Liver (tissue), 9 donors: ENCODE measurements around the gene RALGPS2. TPM values are rescaled to one million over a fixed set of nuclear protein-coding genes. Genes with fewer than 3 reads are reported as not detected.

Experiments
- DNase-seq: peaks from one replicate; pipeline ENCODE4 v3.0.0-alpha.2; 2017; ENCODE audit warnings: low spot score
- H3K27ac ChIP-seq, 2 donors: one replicate each; pipeline ENCODE4 v1.7.0; 2013; ENCODE audit warnings: inconsistent platforms in 2 of 2, low read length in 2 of 2, control low read depth in 1 of 2, low read depth in 1 of 2, mild to moderate bottlenecking in 1 of 2
- H3K27me3 ChIP-seq, 4 donors: one replicate each; pipeline versions ENCODE4 v1.6.1 to v1.7.0; 2013; ENCODE audit warnings: low read length in 3 of 4, inconsistent platforms in 1 of 4, mild to moderate bottlenecking in 1 of 4, moderate library complexity in 1 of 4; ENCODE audit not compliant: control insufficient read depth in 4 of 4, insufficient read depth in 4 of 4
- H3K36me3 ChIP-seq, 4 donors: one replicate each; pipeline versions ENCODE4 v1.6.1 to v1.7.0; 2013; ENCODE audit warnings: low read length in 3 of 4, mild to moderate bottlenecking in 3 of 4, low read depth in 1 of 4, moderate library complexity in 1 of 4; ENCODE audit not compliant: control insufficient read depth in 4 of 4, insufficient read depth in 3 of 4
- H3K4me1 ChIP-seq, 4 donors: one replicate each; pipeline versions ENCODE4 v1.6.1 to v1.7.0; 2013; ENCODE audit warnings: low read length in 3 of 4, mild to moderate bottlenecking in 3 of 4, moderate library complexity in 1 of 4; ENCODE audit not compliant: control insufficient read depth in 4 of 4, insufficient read depth in 4 of 4
- H3K4me3 ChIP-seq, 3 donors: one replicate each; pipeline versions ENCODE4 v1.6.1 to v1.7.0; 2013; ENCODE audit warnings: low read length in 3 of 3, control low read depth in 1 of 3, low read depth in 1 of 3, mild to moderate bottlenecking in 1 of 3
- H3K9ac ChIP-seq, 2 donors: one replicate each; pipeline ENCODE4 v1.7.0; 2013; ENCODE audit warnings: low read length in 2 of 2, mild to moderate bottlenecking in 2 of 2, moderate library complexity in 2 of 2, control low read depth in 1 of 2, low read depth in 1 of 2
- H3K9me3 ChIP-seq, 4 donors: one replicate each; pipeline versions ENCODE4 v1.6.1 to v1.7.0; 2013; ENCODE audit warnings: low read length in 3 of 4; ENCODE audit not compliant: control insufficient read depth in 4 of 4
- EGR1 ChIP-seq, 2 donors: IDR thresholded peaks; 2 replicates each; pipeline ENCODE4 v1.6.1; 2016 to 2018; ENCODE audit warnings: antibody characterized with exemption in 2 of 2, low read depth in 2 of 2
- FOXA1 ChIP-seq: IDR thresholded peaks from 2 replicates; pipeline ENCODE4 v1.6.1; 2016; ENCODE audit warnings: antibody characterized with exemption
- FOXA2 ChIP-seq: IDR thresholded peaks from 2 replicates; pipeline ENCODE4 v1.6.1; 2016; ENCODE audit warnings: antibody characterized with exemption
- GABPA ChIP-seq, 2 donors: IDR thresholded peaks in 1 of 2; conservative IDR thresholded peaks in 1 of 2; 2 replicates each; pipeline ENCODE4 v1.6.1; 2016; ENCODE audit warnings: antibody characterized with exemption in 2 of 2, mild to moderate bottlenecking in 1 of 2, moderate library complexity in 1 of 2
- HNF4A ChIP-seq, 2 donors: conservative IDR thresholded peaks; 2 replicates each; pipeline ENCODE4 v1.6.1; 2016; ENCODE audit warnings: antibody characterized with exemption in 2 of 2, mild to moderate bottlenecking in 2 of 2
- JUND ChIP-seq, 2 donors: IDR thresholded peaks; 2 replicates each; pipeline ENCODE4 v1.6.1; 2016; ENCODE audit warnings: antibody characterized with exemption in 2 of 2
- NR2F2 ChIP-seq: IDR thresholded peaks from 2 replicates; pipeline ENCODE4 v1.6.1; 2016; ENCODE audit warnings: antibody characterized with exemption
- RAD21 ChIP-seq, 2 donors: IDR thresholded peaks; 2 replicates each; pipeline ENCODE4 v1.6.1; 2016; ENCODE audit warnings: antibody characterized with exemption in 2 of 2, mild to moderate bottlenecking in 2 of 2
- RXRA ChIP-seq, 2 donors: IDR thresholded peaks; 2 replicates each; pipeline ENCODE4 v1.6.1; 2017 to 2018; ENCODE audit warnings: antibody characterized with exemption in 2 of 2, mild to moderate bottlenecking in 1 of 2
- SP1 ChIP-seq: IDR thresholded peaks from 2 replicates; pipeline ENCODE4 v1.6.1; 2018; ENCODE audit warnings: antibody characterized with exemption, mild to moderate bottlenecking
- TAF1 ChIP-seq: conservative IDR thresholded peaks from 2 replicates; pipeline ENCODE4 v1.6.1; 2016; ENCODE audit warnings: antibody characterized with exemption, mild to moderate bottlenecking
- YY1 ChIP-seq: IDR thresholded peaks from 2 replicates; pipeline ENCODE4 v1.6.1; 2016; ENCODE audit warnings: antibody characterized with exemption, mild to moderate bottlenecking
- WGBS: extraction: QIAGEN DNeasy Blood & Tissue Kit; methylation state at CpG from one replicate; pipeline ENCODE4 v1.1.7; 2013; 5-methylcytosine and 5-hydroxymethylcytosine counted together
- polyA plus RNA-seq, 2 donors: library from polyadenylated mRNA; stranded (reverse) in 1 of 2; unstranded in 1 of 2; fragments of 200-250 nt in 1 of 2; fragments of >200 nt in 1 of 2; fragmentation: Nextera tagmentation in 1 of 2; extraction: Ambion mirVana in 1 of 2; gene quantifications; one replicate each; pipeline versions ENCODE4 v1.2.1 to v1.2.3, GENCODE V29; 2013 to 2015
- total RNA-seq, 2 donors: library from RNA; depleted of rRNA; stranded (reverse); fragments of >200 nt; gene quantifications; one replicate each; pipeline ENCODE4 v1.2.3, GENCODE V29; 2014
- TF ChIP-seq, protein P1 (sequence below): IDR thresholded peaks from 2 replicates; pipeline ENCODE4 v1.6.1; 2016; ENCODE audit warnings: antibody characterized with exemption
- TF ChIP-seq, protein P2 (sequence below): IDR thresholded peaks from 2 replicates; pipeline ENCODE4 v1.6.1; 2016; ENCODE audit warnings: antibody characterized with exemption
- TF ChIP-seq, protein P3 (sequence below): IDR thresholded peaks from 2 replicates; pipeline ENCODE4 v1.6.1; 2016; ENCODE audit warnings: antibody characterized with exemption
- TF ChIP-seq, protein P4 (sequence below): fragments of 150-350 bp; IDR thresholded peaks from 2 replicates; pipeline ENCODE4 v1.5.1; 2017; ENCODE audit warnings: improper control_type of control experiment, low read depth, low read length; ENCODE audit not compliant: missing input control
- TF ChIP-seq, protein P5 (sequence below): IDR thresholded peaks from 2 replicates; pipeline ENCODE4 v1.6.1; 2016; ENCODE audit warnings: antibody characterized with exemption, mild to moderate bottlenecking
- donor health status: healthy.
- donor health status: healthy.
- donor health status: healthy.
- donor health status: healthy.
- donor health status: healthy.

The RALGPS2 gene
- total and polyA plus RNA-seq, 4 donors, result 8.1 to 39.2 (median 16.9) TPM

DNA sequence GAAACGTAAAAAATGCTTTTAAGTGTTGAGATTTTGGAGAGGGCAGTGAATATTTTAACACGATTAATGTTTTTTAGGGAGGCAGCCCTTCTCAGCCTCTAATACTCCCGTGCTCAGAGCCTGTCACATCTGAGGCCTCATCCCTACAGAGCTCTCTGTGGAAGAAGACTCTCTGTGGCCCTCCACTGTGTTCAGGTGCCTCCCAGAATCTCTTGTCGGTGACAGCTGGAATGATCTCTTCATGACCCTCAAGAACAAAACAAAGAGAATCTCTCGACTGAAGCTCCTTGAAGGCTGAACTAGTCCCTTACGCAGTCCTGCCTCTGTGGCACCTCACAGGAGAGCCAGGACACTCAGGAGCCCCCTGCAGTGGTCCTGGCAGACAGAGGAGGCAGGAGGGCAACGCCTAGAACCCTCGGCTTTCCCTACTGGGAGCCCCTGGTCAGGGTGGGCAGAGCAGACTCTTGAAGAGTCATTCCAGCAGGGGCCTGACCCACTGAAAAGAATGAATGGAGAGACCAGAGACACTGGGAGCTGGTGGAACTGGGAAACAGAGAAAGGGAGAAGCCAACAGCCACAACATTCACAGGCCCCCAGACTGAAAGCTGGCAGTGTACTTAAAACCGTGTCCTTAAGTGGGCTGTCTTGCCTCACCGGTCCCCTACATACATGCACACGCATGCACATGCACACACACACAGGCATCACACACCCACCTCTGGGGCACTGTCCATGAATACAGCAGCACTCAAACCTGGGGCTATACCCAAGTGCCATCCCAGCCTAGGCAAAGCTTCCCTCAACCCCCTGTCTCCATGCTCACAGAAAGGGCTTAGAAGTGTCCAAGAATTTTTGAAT is 213.3 kb downstream of the RALGPS2 start:
- no peak overlapping the region for H3K4me3 ChIP-seq
- H3K9ac ChIP-seq, result no peak overlapping the region
- H3K27ac ChIP-seq, result no peak overlapping the region
- 79% methylated on average over 11 of the region's 11 CpGs for WGBS
- DNase-seq, result no peak
- TF ChIP-seq RAD21 (IDR thresholded peaks at IDR 0.05), result no peak
- no peak for TF ChIP-seq TAF1
- no peak for TF ChIP-seq FOXA1
- TF ChIP-seq YY1, result no peak
- no peaks in the 10 kb centered on the region for H3K36me3 ChIP-seq
- no peaks in the 10 kb centered on the region for H3K27me3 ChIP-seq
- no peaks in the 10 kb centered on the region for H3K9me3 ChIP-seq
- H3K4me1 ChIP-seq, result no peaks in the 10 kb centered on the region

DNA sequence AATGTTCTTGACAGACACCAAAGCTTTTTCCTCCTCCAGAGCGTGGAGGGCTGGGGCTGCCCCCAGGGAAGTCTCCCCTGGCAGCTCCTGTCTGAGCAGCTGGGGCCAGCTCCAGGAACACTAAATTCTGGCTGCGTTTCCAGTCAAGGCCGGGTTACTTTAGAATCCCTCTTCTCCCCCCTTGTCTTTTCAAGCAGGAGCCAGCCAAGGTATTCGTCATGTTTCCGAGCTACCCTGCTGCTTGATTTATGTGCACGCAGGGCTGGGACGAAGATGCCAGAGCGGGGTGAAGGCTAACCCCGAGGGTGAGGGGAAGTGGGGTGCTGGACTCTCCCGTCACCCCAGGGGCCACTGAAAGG is 213.9 kb downstream of the RALGPS2 start:
- DNase-seq, result no peak
- H3K36me3 ChIP-seq, result no peaks in the 10 kb centered on the region
- H3K27me3 ChIP-seq, result no peaks in the 10 kb centered on the region
- H3K27ac ChIP-seq, result no peak overlapping the region
- TF ChIP-seq FOXA2 (no peak), RAD21 (IDR thresholded peaks at IDR 0.05) (no peak), SP1 (no peak), TAF1 (no peak), GABPA (IDR thresholded peaks at IDR 0.05 in 1 of 2, conservative IDR thresholded peaks at IDR 0.05 in 1 of 2) (no peak), NR2F2 (no peak), YY1 (no peak), EGR1 (IDR thresholded peaks at IDR 0.05; ENCODE audit: low read depth in 2 of 2) (no peak), RXRA (IDR thresholded peaks at IDR 0.05) (no peak), HNF4A (conservative IDR thresholded peaks at IDR 0.05) (no peak), JUND (IDR thresholded peaks at IDR 0.05) (no peak), FOXA1 (no peak)
- TF ChIP-seq, protein P1, sequence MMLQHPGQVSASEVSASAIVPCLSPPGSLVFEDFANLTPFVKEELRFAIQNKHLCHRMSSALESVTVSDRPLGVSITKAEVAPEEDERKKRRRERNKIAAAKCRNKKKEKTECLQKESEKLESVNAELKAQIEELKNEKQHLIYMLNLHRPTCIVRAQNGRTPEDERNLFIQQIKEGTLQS, result no peak
- TF ChIP-seq, protein P2, sequence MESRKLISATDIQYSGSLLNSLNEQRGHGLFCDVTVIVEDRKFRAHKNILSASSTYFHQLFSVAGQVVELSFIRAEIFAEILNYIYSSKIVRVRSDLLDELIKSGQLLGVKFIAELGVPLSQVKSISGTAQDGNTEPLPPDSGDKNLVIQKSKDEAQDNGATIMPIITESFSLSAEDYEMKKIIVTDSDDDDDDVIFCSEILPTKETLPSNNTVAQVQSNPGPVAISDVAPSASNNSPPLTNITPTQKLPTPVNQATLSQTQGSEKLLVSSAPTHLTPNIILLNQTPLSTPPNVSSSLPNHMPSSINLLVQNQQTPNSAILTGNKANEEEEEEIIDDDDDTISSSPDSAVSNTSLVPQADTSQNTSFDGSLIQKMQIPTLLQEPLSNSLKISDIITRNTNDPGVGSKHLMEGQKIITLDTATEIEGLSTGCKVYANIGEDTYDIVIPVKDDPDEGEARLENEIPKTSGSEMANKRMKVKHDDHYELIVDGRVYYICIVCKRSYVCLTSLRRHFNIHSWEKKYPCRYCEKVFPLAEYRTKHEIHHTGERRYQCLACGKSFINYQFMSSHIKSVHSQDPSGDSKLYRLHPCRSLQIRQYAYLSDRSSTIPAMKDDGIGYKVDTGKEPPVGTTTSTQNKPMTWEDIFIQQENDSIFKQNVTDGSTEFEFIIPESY, result no peak
- TF ChIP-seq, protein P3, sequence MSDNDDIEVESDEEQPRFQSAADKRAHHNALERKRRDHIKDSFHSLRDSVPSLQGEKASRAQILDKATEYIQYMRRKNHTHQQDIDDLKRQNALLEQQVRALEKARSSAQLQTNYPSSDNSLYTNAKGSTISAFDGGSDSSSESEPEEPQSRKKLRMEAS, result no peak
- TF ChIP-seq, protein P4, sequence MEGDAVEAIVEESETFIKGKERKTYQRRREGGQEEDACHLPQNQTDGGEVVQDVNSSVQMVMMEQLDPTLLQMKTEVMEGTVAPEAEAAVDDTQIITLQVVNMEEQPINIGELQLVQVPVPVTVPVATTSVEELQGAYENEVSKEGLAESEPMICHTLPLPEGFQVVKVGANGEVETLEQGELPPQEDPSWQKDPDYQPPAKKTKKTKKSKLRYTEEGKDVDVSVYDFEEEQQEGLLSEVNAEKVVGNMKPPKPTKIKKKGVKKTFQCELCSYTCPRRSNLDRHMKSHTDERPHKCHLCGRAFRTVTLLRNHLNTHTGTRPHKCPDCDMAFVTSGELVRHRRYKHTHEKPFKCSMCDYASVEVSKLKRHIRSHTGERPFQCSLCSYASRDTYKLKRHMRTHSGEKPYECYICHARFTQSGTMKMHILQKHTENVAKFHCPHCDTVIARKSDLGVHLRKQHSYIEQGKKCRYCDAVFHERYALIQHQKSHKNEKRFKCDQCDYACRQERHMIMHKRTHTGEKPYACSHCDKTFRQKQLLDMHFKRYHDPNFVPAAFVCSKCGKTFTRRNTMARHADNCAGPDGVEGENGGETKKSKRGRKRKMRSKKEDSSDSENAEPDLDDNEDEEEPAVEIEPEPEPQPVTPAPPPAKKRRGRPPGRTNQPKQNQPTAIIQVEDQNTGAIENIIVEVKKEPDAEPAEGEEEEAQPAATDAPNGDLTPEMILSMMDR, result no peak
- TF ChIP-seq, protein P5, sequence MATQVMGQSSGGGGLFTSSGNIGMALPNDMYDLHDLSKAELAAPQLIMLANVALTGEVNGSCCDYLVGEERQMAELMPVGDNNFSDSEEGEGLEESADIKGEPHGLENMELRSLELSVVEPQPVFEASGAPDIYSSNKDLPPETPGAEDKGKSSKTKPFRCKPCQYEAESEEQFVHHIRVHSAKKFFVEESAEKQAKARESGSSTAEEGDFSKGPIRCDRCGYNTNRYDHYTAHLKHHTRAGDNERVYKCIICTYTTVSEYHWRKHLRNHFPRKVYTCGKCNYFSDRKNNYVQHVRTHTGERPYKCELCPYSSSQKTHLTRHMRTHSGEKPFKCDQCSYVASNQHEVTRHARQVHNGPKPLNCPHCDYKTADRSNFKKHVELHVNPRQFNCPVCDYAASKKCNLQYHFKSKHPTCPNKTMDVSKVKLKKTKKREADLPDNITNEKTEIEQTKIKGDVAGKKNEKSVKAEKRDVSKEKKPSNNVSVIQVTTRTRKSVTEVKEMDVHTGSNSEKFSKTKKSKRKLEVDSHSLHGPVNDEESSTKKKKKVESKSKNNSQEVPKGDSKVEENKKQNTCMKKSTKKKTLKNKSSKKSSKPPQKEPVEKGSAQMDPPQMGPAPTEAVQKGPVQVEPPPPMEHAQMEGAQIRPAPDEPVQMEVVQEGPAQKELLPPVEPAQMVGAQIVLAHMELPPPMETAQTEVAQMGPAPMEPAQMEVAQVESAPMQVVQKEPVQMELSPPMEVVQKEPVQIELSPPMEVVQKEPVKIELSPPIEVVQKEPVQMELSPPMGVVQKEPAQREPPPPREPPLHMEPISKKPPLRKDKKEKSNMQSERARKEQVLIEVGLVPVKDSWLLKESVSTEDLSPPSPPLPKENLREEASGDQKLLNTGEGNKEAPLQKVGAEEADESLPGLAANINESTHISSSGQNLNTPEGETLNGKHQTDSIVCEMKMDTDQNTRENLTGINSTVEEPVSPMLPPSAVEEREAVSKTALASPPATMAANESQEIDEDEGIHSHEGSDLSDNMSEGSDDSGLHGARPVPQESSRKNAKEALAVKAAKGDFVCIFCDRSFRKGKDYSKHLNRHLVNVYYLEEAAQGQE, result no peak
- whole genome bisulfite sequencing, result 75% methylated on average over 10 of the region's 10 CpGs
- no peak overlapping the region for H3K9ac ChIP-seq
- H3K4me1 ChIP-seq, result no peaks in the 10 kb centered on the region
- H3K9me3 ChIP-seq, result no peaks in the 10 kb centered on the region
- H3K4me3 ChIP-seq, result no peak overlapping the region
